ENCODE data around the gene ERVW-1. TPM values are rescaled to one million over a fixed set of nuclear protein-coding genes. Genes with fewer than 3 reads are reported as not detected.
A peak's percentile ranks its signal among the peaks of the same experiment; 100 is the strongest.

The ERVW-1 gene
- total RNA-seq, 1 donor from 2014 or later: not detected

GRCh38 chr7:92461027-92462003 lies 16.4 kb downstream of the ERVW-1 start:
- H3K4me3 ChIP-seq (ENCODE audit: low read depth, low read length): no peak overlapping the region
- H3K36me3 ChIP-seq (ENCODE audit: control insufficient read depth, insufficient read depth, low read length): no peaks in the 10 kb centered on the region
- H3K27me3 ChIP-seq (ENCODE audit: control insufficient read depth, insufficient read depth, low read length): no peaks in the 10 kb centered on the region
- DNase-seq (ENCODE audit: low read depth): no peak
- peak; percentile 82 for TF ChIP-seq CTCF (IDR thresholded peaks at IDR 0.05; ENCODE audit: insufficient read depth, low read length, poor library complexity, severe bottlenecking)

- no peak for DNase-seq (ENCODE audit: low read depth)
- no peak for TF ChIP-seq CTCF (IDR thresholded peaks at IDR 0.05; ENCODE audit: insufficient read depth, low read length, poor library complexity, severe bottlenecking)
- no peak overlapping the region for H3K4me3 ChIP-seq (ENCODE audit: low read depth, low read length)
- H3K27me3 ChIP-seq (ENCODE audit: control insufficient read depth, insufficient read depth, low read length): no peaks in the 10 kb centered on the region
- H3K36me3 ChIP-seq (ENCODE audit: control insufficient read depth, insufficient read depth, low read length): no peaks in the 10 kb centered on the region
These were observed 17.2 kb downstream of the ERVW-1 start for GRCh38 chr7:92460510-92460909.

- no peaks in the 10 kb centered on the region for H3K27me3 ChIP-seq (ENCODE audit: control insufficient read depth, insufficient read depth, low read length)
- H3K4me3 ChIP-seq (ENCODE audit: low read depth, low read length): no peak overlapping the region
- H3K36me3 ChIP-seq (ENCODE audit: control insufficient read depth, insufficient read depth, low read length): no peaks in the 10 kb centered on the region
- no peak for DNase-seq (ENCODE audit: low read depth)
- TF ChIP-seq CTCF (IDR thresholded peaks at IDR 0.05; ENCODE audit: insufficient read depth, low read length, poor library complexity, severe bottlenecking): no peak
These were observed 17.6 kb downstream of the ERVW-1 start for GRCh38 chr7:92460109-92460508.

- peaks cover 6% of the 10 kb centered on the region for H3K36me3 ChIP-seq (ENCODE audit: control insufficient read depth, insufficient read depth, low read length)
- TF ChIP-seq CTCF (IDR thresholded peaks at IDR 0.05; ENCODE audit: insufficient read depth, low read length, poor library complexity, severe bottlenecking): no peak
- no peak for DNase-seq (ENCODE audit: low read depth)
These were observed 21.5 kb downstream of the ERVW-1 start for GRCh38 chr7:92456236-92456635.

GRCh38 chr7:92451645-92452044 lies 26.1 kb downstream of the ERVW-1 start:
- no peak for DNase-seq (ENCODE audit: low read depth)

More at GRCh38 chr7:92456236-92456635, 21.5 kb downstream of the ERVW-1 start:
- Histone ChIP-seq H3K27me3 (ENCODE audit: control insufficient read depth, insufficient read depth, low read length) (no peaks in the 10 kb centered on the region), H3K4me3 (ENCODE audit: low read depth, low read length) (no peak overlapping the region)

More at GRCh38 chr7:92451645-92452044, 26.1 kb downstream of the ERVW-1 start:
- Histone ChIP-seq H3K27me3 (ENCODE audit: control insufficient read depth, insufficient read depth, low read length) (no peaks in the 10 kb centered on the region), H3K4me3 (ENCODE audit: low read depth, low read length) (no peak overlapping the region), H3K36me3 (ENCODE audit: control insufficient read depth, insufficient read depth, low read length) (peaks cover 6% of the 10 kb centered on the region)
- TF ChIP-seq CTCF (IDR thresholded peaks at IDR 0.05; ENCODE audit: insufficient read depth, low read length, poor library complexity, severe bottlenecking): no peak
